Natural killer cell (primary cell): ENCODE data around the gene RAPGEF4. TPM values are rescaled to one million over a fixed set of nuclear protein-coding genes. Genes with fewer than 3 reads are reported as not detected.

Experiments
- ATAC-seq, 3 donors: fragments of 150-1000 bp in 2 of 3; fragments of 200-7000 bp in 1 of 3; cut with Tn5 transposase; 1 replicate in 1 of 3; 2 replicates in 2 of 3; pipeline ENCODE4 v1.10.0; 2021; ENCODE audit warnings: mild to moderate bottlenecking in 2 of 3, moderate library complexity in 2 of 3
- DNase-seq, 2 donors: peaks; one replicate each; pipeline versions ENCODE4 v3.0.0 to v3.0.0-alpha.2; 2013 to 2021; ENCODE audit warnings: mixed read lengths in 1 of 2
- H3K27ac ChIP-seq: one replicate; pipeline ENCODE4 v1.5.1; 2013; ENCODE audit warnings: mild to moderate bottlenecking, low read length
- H3K27me3 ChIP-seq: one replicate; pipeline ENCODE4 v1.6.1; 2013; ENCODE audit warnings: low read length; ENCODE audit not compliant: control insufficient read depth, insufficient read depth
- H3K36me3 ChIP-seq: one replicate; pipeline ENCODE4 v1.6.1; 2013; ENCODE audit warnings: low read length; ENCODE audit not compliant: control insufficient read depth, insufficient read depth
- H3K4me1 ChIP-seq: one replicate; pipeline ENCODE4 v1.6.1; 2013; ENCODE audit warnings: low read length; ENCODE audit not compliant: control insufficient read depth, insufficient read depth
- H3K4me3 ChIP-seq: one replicate; pipeline ENCODE4 v1.5.1; 2013; ENCODE audit warnings: low read length
- H3K9me3 ChIP-seq: one replicate; pipeline ENCODE4 v1.6.1; 2013; ENCODE audit warnings: low read length; ENCODE audit not compliant: control insufficient read depth, insufficient read depth
- H3K27ac Mint-ChIP-seq, 2 donors: one replicate each; pipeline ENCODE4 v1.8.0; 2022; ENCODE audit warnings: mild to moderate bottlenecking in 2 of 2, mixed read lengths in 2 of 2, moderate library complexity in 1 of 2
- H3K27me3 Mint-ChIP-seq, 2 donors: one replicate each; pipeline ENCODE4 v1.8.0; 2022; ENCODE audit warnings: low read depth in 2 of 2, mixed read lengths in 2 of 2
- H3K36me3 Mint-ChIP-seq: one replicate; pipeline ENCODE4 v1.8.0; 2022; ENCODE audit warnings: mixed read lengths
- H3K4me1 Mint-ChIP-seq, 2 donors: one replicate each; pipeline ENCODE4 v1.8.0; 2022; ENCODE audit warnings: mixed read lengths in 2 of 2
- H3K4me3 Mint-ChIP-seq: one replicate; pipeline ENCODE4 v1.8.0; 2022; ENCODE audit warnings: mild to moderate bottlenecking, moderate library complexity, mixed read lengths
- H3K9me3 Mint-ChIP-seq, 2 donors: one replicate each; pipeline ENCODE4 v1.8.0; 2022; ENCODE audit warnings: mixed read lengths in 2 of 2
- CTCF ChIP-seq: fragments of 200-600 bp; IDR thresholded peaks from one replicate; pipeline ENCODE4 v1.8.0; 2022; ENCODE audit warnings: antibody characterized with exemption
- WGBS: methylation state at CpG from one replicate; pipeline ENCODE4 v1.1.7; 2013; ENCODE audit warnings: missing lambda C conversion rate; ENCODE audit not compliant: insufficient coverage; 5-methylcytosine and 5-hydroxymethylcytosine counted together
- intact Hi-C: fragments of 100-400 bp; cut with micrococcal nuclease; formaldehyde crosslinking; loops from one replicate; pipeline ENCODE4 v1.14.2; 2022
- total RNA-seq, 4 donors: library from RNA; stranded (reverse); fragments of 120-200 nt in 1 of 4; gene quantifications; one replicate each; pipeline versions ENCODE4 v1.2.3 to v1.2.4, GENCODE V29; 2013 to 2022

The RAPGEF4 gene
- total RNA-seq, 3 donors from 2014 or later (not counting 1 experiment from before 2014, with no cell fraction given), result 0.50 TPM; not detected in 2

GRCh38 chr2:173019755-173020154 lies 284.1 kb downstream of the RAPGEF4 start:
- ATAC-seq, result no peak
- Histone ChIP-seq H3K9me3 (no peaks in the 10 kb centered on the region), H3K27ac (no peak overlapping the region), H3K4me3 (no peak overlapping the region), H3K27me3 (peaks cover 2% of the 10 kb centered on the region), H3K4me1 (no peaks in the 10 kb centered on the region), H3K36me3 (no peaks in the 10 kb centered on the region)
- intact Hi-C loops, result no loop called here
- Mint-ChIP-seq H3K27me3 (peaks cover under 1 to 30% of the 10 kb centered on the region in 2 donors), H3K4me1 (no peaks in the 10 kb centered on the region), H3K9me3 (no peaks in the 10 kb centered on the region), H3K27ac (no peak overlapping the region), H3K4me3 (no peak overlapping the region), H3K36me3 (no peaks in the 10 kb centered on the region)
- TF ChIP-seq CTCF, result no peak
- DNase-seq, result no peak

GRCh38 chr2:173021939-173022371 lies 286.3 kb downstream of the RAPGEF4 start:
- no peak overlapping the region for H3K27ac ChIP-seq
- no peak overlapping the region for H3K4me3 ChIP-seq
- ATAC-seq, result no peak
- Mint-ChIP-seq H3K27me3 (peaks cover 4 to 18% of the 10 kb centered on the region in 2 donors), H3K9me3 (no peaks in the 10 kb centered on the region), H3K36me3 (no peaks in the 10 kb centered on the region), H3K27ac (no peak overlapping the region), H3K4me1 (no peaks in the 10 kb centered on the region), H3K4me3 (no peak overlapping the region)
- intact Hi-C loops, result no loop called here
- no peak for DNase-seq
- H3K9me3 ChIP-seq, result no peaks in the 10 kb centered on the region
- 80% methylated on average over 7 of the region's 9 CpGs for WGBS
- no peaks in the 10 kb centered on the region for H3K4me1 ChIP-seq
- H3K36me3 ChIP-seq, result no peaks in the 10 kb centered on the region
- H3K27me3 ChIP-seq, result peaks cover 2% of the 10 kb centered on the region
- TF ChIP-seq CTCF, result no peak

GRCh38 chr2:173023718-173024117 lies 288.1 kb downstream of the RAPGEF4 start:
- Histone ChIP-seq H3K4me1 (no peaks in the 10 kb centered on the region), H3K4me3 (no peak overlapping the region), H3K27me3 (peaks cover 2% of the 10 kb centered on the region), H3K27ac (no peak overlapping the region), H3K9me3 (no peaks in the 10 kb centered on the region), H3K36me3 (no peaks in the 10 kb centered on the region)
- Mint-ChIP-seq H3K27me3 (peaks cover 8 to 25% of the 10 kb centered on the region in 2 donors), H3K4me1 (no peaks in the 10 kb centered on the region), H3K27ac (no peak overlapping the region), H3K4me3 (no peak overlapping the region), H3K9me3 (no peaks in the 10 kb centered on the region), H3K36me3 (no peaks in the 10 kb centered on the region)
- TF ChIP-seq CTCF, result no peak
- intact Hi-C loops, result no loop called here
- WGBS, result 84% methylated on average over 4 of the region's 5 CpGs
- ATAC-seq (no peak), DNase-seq (no peak)

- WGBS, result 100% methylated on average over 1 of the region's 1 CpG
- ATAC-seq (no peak), DNase-seq (no peak)
- Mint-ChIP-seq H3K36me3 (no peaks in the 10 kb centered on the region), H3K4me3 (no peak overlapping the region), H3K27ac (no peak overlapping the region), H3K27me3 (peaks cover 16 to 21% of the 10 kb centered on the region in 2 donors), H3K9me3 (no peaks in the 10 kb centered on the region), H3K4me1 (no peaks in the 10 kb centered on the region)
- Histone ChIP-seq H3K27ac (no peak overlapping the region), H3K9me3 (no peaks in the 10 kb centered on the region), H3K27me3 (peaks cover 2% of the 10 kb centered on the region), H3K36me3 (no peaks in the 10 kb centered on the region), H3K4me1 (no peaks in the 10 kb centered on the region), H3K4me3 (no peak overlapping the region)
- intact Hi-C loops, result no loop called here
- TF ChIP-seq CTCF, result no peak
These were observed 290.8 kb downstream of the RAPGEF4 start for GRCh38 chr2:173026479-173026878.
